OCI-LY3 (cell line): ENCODE data around the gene HDAC7.

ENCODE experiments used
- H2AFZ ChIP-seq: fragments of 200-600, 300-600 bp; shearing (Covaris generic); 2 replicates; pipeline ENCODE4 v1.6.0; 2014; ENCODE audit warnings: antibody characterized with exemption, low read depth, low read length
- H3K27ac ChIP-seq: fragments of 200-600, 300-600 bp; sonication (generic); 2 replicates; pipeline ENCODE4 v1.5.1; 2014; ENCODE audit warnings: mild to moderate bottlenecking, low read length, moderate library complexity, mixed read lengths
- H3K27me3 ChIP-seq: fragments of 200-600, 300-600 bp; sonication (generic); 2 replicates; pipeline ENCODE4 v1.6.1; 2014; ENCODE audit warnings: low read depth, low read length, mixed read lengths
- H3K36me3 ChIP-seq: fragments of 200-600, 300-600 bp; sonication (generic); replicated peaks from 2 replicates; pipeline ENCODE3; 2014; ENCODE audit warnings: low read depth, low read length, mixed read lengths
- H3K4me1 ChIP-seq: fragments of 300-600, 200-600 bp; sonication (generic); 2 replicates; pipeline ENCODE4 v1.6.1; 2014; ENCODE audit warnings: low read length, mixed read lengths
- H3K4me2 ChIP-seq: fragments of 200-600, 300-600 bp; sonication (generic); 2 replicates; pipeline ENCODE4 v1.6.1; 2014; ENCODE audit warnings: low read length, mixed read lengths
- H3K4me3 ChIP-seq: fragments of 300-600, 200-600 bp; sonication (generic); 2 replicates; pipeline ENCODE4 v1.5.1; 2014; ENCODE audit warnings: antibody characterized with exemption, mild to moderate bottlenecking, low read length, moderate library complexity
- H3K79me2 ChIP-seq: fragments of 300-600, 200-600 bp; shearing (Covaris generic); 2 replicates; pipeline ENCODE4 v1.6.1; 2014; ENCODE audit warnings: mild to moderate bottlenecking, low read length, mixed read lengths
- H3K9ac ChIP-seq: fragments of 300-600, 200-600 bp; shearing (Covaris generic); 2 replicates; pipeline ENCODE4 v1.6.0; 2014; ENCODE audit warnings: mild to moderate bottlenecking, low read length, moderate library complexity
- H3K9me3 ChIP-seq: fragments of 200-600, 300-600 bp; shearing (Covaris generic); 2 replicates; pipeline ENCODE4 v1.6.1; 2014; ENCODE audit warnings: low read length, mixed read lengths; ENCODE audit not compliant: insufficient read depth
- H4K20me1 ChIP-seq: fragments of 200-600, 300-600 bp; sonication (generic); 2 replicates; pipeline ENCODE4 v1.6.1; 2016; ENCODE audit warnings: low read length, mixed read lengths; ENCODE audit not compliant: insufficient read depth
- EZH2phosphoT487 ChIP-seq: fragments of 200-600 bp; shearing (Covaris generic); IDR thresholded peaks from 2 replicates; pipeline ENCODE4 v1.6.1; 2018; ENCODE audit warnings: antibody characterized with exemption, mixed run types, low read depth
- TF ChIP-seq, protein P1 (sequence below): fragments of 200-600, 300-600 bp; sonication (generic); IDR thresholded peaks from 2 replicates; pipeline ENCODE4 v1.5.1; 2014; ENCODE audit warnings: antibody characterized with exemption, low read length, low read depth

Gene HDAC7

DNA sequence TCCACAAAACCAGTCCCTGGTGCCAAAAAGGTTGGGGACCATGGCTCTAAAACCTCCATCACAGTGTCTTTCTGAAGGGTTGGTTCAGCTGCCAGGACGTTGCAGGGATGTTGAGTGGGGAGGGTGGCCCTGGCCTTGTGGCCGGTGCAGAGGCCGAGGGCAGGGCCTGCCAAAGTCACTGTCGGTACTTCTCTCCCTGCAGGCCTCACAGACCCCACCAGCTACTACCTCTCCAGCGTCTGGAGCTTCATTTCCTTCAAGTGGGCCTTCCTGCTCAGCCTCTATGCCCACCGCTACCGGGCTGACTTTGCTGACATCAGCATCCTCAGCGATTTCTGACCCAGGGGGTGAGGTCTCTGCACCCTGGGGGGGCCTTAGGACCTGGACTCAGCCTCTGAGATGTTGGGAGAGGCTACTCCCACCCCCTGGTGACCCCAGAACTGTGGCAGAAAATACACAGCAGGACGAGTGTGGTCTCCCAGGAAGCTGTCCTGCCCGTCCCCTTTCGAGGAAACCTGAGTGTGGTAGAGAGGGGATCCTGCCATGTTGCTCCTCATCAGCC lies 39.7 kb downstream of the HDAC7 start:
- Histone ChIP-seq H3K9ac (no peak overlapping the region), H3K4me2 (no peak overlapping the region), H3K27me3 (no peaks in the 10 kb centered on the region), H3K4me3 (no peak overlapping the region), H3K27ac (no peak overlapping the region), H3K4me1 (peaks cover 8% of the 10 kb centered on the region), H2AFZ (no peak overlapping the region), H3K36me3 (peaks cover 16% of the 10 kb centered on the region), H4K20me1 (0 out of 2 replicates have a peak, but pooled peaks cover 3% of the 10 kb centered on the region), H3K79me2 (peaks cover 3% of the 10 kb centered on the region), H3K9me3 (no peaks in the 10 kb centered on the region)
- no peak for TF ChIP-seq EZH2phosphoT487
- TF ChIP-seq, protein P1, sequence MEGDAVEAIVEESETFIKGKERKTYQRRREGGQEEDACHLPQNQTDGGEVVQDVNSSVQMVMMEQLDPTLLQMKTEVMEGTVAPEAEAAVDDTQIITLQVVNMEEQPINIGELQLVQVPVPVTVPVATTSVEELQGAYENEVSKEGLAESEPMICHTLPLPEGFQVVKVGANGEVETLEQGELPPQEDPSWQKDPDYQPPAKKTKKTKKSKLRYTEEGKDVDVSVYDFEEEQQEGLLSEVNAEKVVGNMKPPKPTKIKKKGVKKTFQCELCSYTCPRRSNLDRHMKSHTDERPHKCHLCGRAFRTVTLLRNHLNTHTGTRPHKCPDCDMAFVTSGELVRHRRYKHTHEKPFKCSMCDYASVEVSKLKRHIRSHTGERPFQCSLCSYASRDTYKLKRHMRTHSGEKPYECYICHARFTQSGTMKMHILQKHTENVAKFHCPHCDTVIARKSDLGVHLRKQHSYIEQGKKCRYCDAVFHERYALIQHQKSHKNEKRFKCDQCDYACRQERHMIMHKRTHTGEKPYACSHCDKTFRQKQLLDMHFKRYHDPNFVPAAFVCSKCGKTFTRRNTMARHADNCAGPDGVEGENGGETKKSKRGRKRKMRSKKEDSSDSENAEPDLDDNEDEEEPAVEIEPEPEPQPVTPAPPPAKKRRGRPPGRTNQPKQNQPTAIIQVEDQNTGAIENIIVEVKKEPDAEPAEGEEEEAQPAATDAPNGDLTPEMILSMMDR = no peak

DNA sequence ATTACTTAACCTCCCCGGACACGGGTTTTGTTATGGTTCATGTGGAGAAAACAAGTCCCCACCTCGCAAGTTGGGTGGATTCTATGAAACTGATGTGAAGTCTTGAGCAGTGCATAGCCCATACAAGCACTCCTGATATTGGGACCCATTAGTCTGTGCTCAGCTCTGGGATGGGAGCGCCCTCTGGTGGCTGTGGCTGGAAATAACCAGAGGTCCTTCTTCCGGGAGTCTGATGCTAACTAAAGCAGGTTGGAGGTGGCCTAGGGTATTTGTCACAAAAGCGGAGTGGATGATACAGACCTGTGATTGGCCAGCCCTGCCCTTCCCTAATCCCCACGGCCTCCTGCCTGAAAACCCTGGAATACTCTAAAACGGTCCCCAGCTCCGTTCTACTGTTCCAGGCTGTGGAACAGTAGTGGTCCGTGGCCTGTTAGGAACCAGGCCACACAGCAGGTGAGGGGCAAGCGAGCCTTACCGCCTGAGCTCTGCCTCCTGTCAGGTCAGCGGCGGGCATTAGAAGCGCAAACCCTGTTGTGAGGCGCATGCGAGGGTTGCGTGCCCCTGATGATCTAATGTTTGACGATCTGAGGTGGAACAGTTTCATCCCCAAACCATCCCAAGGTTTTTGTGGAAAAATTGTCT lies 40.3 kb downstream of the HDAC7 start:
- Histone ChIP-seq H2AFZ (no peak overlapping the region), H3K4me3 (no peak overlapping the region), H3K36me3 (peaks cover 10% of the 10 kb centered on the region), H3K79me2 (peaks cover 6% of the 10 kb centered on the region), H3K4me2 (no peak overlapping the region), H3K27ac (no peak overlapping the region), H4K20me1 (0 out of 2 replicates have a peak, but pooled peaks cover 3% of the 10 kb centered on the region), H3K27me3 (no peaks in the 10 kb centered on the region), H3K9me3 (no peaks in the 10 kb centered on the region), H3K4me1 (peaks cover 14% of the 10 kb centered on the region), H3K9ac (no peak overlapping the region)
- no peak for TF ChIP-seq EZH2phosphoT487
- TF ChIP-seq, protein P1 = peak; percentile 95

DNA sequence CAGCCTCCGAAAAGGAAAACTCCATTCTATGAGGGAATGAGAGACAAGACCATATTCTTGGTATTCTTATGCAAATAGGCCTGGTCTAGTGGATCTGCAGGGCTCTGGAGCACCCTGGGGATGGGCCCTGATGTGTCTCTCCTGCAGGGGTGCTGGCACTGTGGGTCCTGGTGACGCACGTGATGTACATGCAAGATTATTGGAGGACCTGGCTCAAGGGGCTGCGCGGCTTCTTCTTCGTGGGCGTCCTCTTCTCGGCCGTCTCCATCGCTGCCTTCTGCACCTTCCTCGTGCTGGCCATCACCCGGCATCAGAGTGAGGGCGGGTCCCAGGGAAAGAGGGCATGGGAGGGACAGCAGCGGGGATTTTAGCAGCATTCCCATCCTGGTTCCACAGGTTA lies 40.8 kb downstream of the HDAC7 start:
- Histone ChIP-seq H3K4me3 (no peak overlapping the region), H4K20me1 (0 out of 2 replicates have a peak, but pooled peaks cover 3% of the 10 kb centered on the region), H3K9ac (no peak overlapping the region), H3K27me3 (no peaks in the 10 kb centered on the region), H3K4me1 (peaks cover 19% of the 10 kb centered on the region), H3K9me3 (no peaks in the 10 kb centered on the region), H3K4me2 (no peak overlapping the region), H2AFZ (no peak overlapping the region), H3K79me2 (peaks cover 8% of the 10 kb centered on the region), H3K36me3 (peaks cover 5% of the 10 kb centered on the region), H3K27ac (no peak overlapping the region)
- no peak for TF ChIP-seq EZH2phosphoT487
- TF ChIP-seq, protein P1 = no peak

DNA sequence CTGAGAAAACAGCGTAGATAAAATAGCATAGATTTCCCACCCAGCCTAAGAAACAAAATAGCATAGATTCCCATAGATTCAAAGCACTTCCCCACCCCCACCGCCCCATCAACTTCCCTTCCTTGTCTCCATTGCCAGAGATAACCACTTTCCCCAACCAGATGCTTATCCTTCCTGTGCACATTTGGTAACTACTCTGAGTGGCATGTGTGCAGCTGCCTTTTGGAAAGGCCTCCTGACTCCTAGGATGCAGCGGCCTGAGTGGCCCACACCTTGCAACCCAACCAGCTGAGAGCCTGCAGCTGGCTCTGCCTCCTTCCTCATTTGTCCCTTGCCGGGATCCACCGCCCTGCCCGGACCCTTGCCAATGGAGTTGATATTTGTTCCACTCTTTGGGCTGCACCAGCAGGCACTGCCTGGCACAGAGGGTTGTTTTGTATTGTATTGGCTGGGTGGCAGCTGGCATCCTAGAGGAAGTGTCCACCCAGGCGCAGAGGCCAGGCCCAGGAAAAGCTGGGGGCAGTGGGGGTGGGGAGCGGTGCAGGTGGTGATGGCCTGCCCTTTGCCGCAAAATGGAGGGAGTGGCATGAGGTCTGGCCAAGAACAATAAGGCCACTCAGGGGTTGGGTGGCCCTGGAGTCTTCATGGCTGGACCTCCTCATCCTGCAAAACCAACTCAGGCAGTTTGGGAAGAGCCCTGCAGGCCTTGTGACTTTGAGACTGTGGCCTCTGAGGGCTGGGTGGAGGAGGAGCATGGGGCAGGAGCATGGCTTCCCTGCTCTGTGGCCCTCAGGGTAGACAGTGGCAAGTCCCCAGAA lies 41.8 kb downstream of the HDAC7 start:
- Histone ChIP-seq H3K4me1 (peaks cover 21% of the 10 kb centered on the region), H3K36me3 (no peaks in the 10 kb centered on the region), H3K27ac (no peak overlapping the region), H4K20me1 (0 out of 2 replicates have a peak, but pooled peaks cover 3% of the 10 kb centered on the region), H3K4me2 (no peak overlapping the region), H3K4me3 (no peak overlapping the region), H3K9me3 (no peaks in the 10 kb centered on the region), H3K9ac (no peak overlapping the region), H3K27me3 (no peaks in the 10 kb centered on the region), H2AFZ (no peak overlapping the region), H3K79me2 (peaks cover 12% of the 10 kb centered on the region)
- no peak for TF ChIP-seq EZH2phosphoT487
- TF ChIP-seq, protein P1 = no peak
